HG03280 (cell line): ENCODE measurements around the gene FAM50A.
"Not testable (repeated sequence)": the region's sequence is repeated elsewhere in the genome, so short reads cannot be mapped to it uniquely, and the experiment has no call there.

Experiments
- ATAC-seq: cut with Tn5 transposase; IDR thresholded peaks from one replicate; pipeline ENCODE4 v1.9.1; 2021; ENCODE audit warnings: mild to moderate bottlenecking, moderate library complexity; ENCODE audit not compliant: unreplicated experiment

Gene FAM50A

GRCh38 chrX:154481911-154482601 lies 38.1 kb downstream of the FAM50A start:
- ATAC-seq: no peak

DNA sequence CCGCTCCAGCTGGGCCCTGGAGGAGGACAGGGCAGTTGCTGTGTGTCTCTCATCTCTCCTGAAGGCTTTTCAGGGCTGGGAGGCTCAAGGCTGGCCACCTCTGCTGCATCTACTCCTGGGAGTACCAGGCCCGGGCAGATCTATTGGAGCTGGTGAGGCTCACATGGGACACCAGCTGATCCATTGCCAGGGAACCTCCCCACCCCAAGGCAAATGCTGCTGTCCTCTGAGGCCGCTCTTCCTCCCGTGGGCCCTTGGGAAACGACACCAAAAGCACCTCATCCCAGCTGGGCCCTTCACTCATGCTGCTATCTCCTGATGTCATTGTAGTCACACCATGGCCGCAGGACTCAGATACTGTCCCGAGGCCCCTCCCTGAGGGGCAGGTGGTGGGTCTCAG lies 38.8 kb downstream of the FAM50A start:
- no peak for ATAC-seq

- ATAC-seq: no peak
These were observed 39.4 kb downstream of the FAM50A start for GRCh38 chrX:154483325-154483724.

- no peak for ATAC-seq
These were observed 40.6 kb downstream of the FAM50A start for GRCh38 chrX:154484255-154485149.

- no peak for ATAC-seq
These were observed 41.5 kb downstream of the FAM50A start for GRCh38 chrX:154485150-154486051.

DNA sequence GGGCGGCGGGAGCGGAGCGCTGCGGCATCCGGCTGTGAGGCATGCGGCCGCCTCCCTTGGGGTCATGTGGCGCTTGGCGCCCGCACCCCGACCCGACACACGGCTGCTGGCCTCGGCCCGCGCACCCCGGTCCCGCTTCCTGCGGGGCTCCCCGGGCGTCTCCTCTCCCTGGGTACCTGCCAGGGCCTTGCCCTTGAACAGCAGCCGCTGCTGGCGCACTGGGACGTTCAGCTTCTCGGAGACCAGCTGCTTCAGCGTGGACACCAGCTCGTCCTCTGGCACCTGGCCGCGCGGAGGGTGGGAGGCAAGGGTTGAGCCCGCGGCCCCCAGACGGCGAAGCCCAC lies 42.1 kb downstream of the FAM50A start:
- no peak for ATAC-seq

DNA sequence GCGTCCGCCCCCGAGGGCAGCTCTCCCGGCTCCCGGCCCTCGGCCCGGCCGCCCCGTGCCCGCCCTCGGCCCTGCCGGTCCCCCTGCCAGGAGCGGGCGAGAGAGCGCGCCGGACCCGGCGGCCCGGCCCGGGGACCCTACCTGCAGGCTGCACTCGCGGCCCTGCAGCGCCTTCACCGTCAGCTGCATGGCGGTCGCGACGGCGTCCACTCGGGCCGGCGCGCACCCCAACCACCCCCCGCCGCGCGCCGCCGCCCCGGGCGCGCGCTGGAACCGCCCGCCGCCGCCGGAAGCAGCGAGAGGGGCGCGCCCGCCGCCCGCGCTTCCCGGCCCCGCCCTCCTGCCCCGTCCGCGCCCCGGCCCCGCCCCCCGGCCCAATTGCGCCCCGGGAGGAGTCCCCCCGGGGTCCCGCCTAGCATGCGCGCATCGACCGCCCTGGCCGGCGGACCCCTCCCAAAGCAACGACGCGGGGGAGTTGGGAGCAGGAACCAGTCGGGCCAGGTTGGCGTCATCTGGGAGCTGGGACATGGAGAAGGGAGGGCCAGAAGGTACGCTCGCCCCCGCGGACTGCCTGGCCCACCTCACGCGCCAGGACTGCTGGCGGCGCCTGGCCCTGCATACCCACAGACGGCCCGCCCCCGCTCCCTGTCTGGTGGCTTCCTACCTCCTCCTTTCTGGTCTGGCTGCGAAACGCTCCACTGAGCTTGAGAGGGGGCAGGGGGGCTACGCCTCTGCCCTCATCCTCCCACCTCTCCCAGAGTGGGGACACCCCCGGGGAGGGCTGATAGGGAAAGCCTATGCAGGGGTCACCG lies 42.7 kb downstream of the FAM50A start, which contains the start of gene UBL4A:
Gene UBL4A (minus strand): TSS at position 220 of the 812 bp plus-strand sequence. CDS start 31 bp downstream, at position 189.
- peak; percentile 29 for ATAC-seq

GRCh38 chrX:154487518-154488290 lies 43.8 kb downstream of the FAM50A start:
- ATAC-seq: no peak

- ATAC-seq: no peak
These were observed 44.6 kb downstream of the FAM50A start for GRCh38 chrX:154488336-154489075.

DNA sequence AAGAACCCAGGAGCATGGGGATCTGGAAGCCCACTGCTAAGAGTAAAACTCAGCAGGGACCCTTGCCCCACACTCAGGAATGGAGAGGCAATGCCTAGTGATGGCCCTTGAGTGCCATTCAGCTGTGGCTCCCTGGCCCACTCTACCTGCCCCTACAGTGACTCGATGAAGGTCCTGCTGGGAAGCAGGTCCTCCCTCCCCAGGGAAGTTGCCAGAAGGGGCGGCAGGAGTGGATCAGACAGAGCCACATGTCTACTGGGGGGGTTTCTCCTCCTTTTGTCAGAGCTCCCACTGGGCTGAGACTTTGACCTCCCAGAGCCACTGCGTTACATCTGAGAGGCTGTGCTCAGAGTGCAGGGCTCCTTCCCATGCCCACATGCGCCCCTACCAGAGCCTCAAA lies 45.2 kb downstream of the FAM50A start:
- ATAC-seq: no peak

DNA sequence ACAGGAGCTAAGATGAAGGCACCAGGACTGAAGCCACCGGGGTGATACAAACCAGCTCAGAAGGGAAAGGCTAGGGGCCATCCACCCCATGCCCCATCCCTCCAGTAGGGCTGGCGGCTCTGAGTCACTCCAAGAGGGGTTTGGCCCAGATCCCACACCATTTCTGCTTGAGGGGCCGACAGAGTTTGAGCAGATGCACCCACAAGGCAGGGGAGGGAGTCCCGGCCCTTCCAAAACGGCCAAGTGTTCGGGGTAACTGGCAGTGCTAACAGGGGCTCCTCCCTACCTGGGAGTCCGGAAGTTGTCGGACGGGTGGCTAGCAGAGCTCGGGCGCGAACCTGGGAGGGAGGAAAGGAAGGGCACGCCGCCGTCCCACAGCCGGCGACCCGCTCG lies 46.1 kb downstream of the FAM50A start:
- ATAC-seq: peak; percentile 12

GRCh38 chrX:154490414-154491083 lies 46.6 kb downstream of the FAM50A start, which contains the start of gene SLC10A3:
Gene SLC10A3, minus strand, starts transcription at chrX:154490629. Its CDS starts 1,689 bp downstream, at chrX:154488940.
- peak; percentile 86 for ATAC-seq

DNA sequence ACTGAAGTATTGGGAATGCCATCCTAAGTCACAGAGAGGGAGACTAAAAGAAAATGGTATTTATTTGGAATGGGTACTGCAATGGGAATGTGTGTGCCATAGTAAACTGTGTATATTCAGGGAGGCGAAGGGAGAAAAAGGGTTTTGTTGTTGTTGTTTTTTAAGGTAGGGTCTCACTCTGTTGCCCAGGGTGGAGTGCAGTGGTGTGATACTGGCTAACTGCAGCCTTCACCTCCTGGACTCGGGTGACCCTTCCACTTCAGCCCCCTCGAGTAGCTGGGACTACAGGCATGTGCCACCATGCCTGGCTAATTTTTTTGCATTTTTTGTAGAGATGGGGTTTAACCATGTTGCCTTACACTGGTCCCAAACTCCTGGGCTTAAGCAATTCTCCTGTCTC lies 50.8 kb downstream of the FAM50A start:
- ATAC-seq: no peak

GRCh38 chrX:154495472-154495922 lies 51.6 kb downstream of the FAM50A start:
- no peak for ATAC-seq

GRCh38 chrX:154496591-154497137 lies 52.7 kb downstream of the FAM50A start:
- not testable (repeated sequence) for ATAC-seq
